Stimulated activated CD4-positive, alpha-beta T cell treated with anti-CD3 and anti-CD28 coated beads, TNF-alpha, amount 100 ng/mL, for 48 hours (primary cell): ENCODE results near the gene BCAN.
"Not testable (repeated sequence)": the region's sequence is repeated elsewhere in the genome, so short reads cannot be mapped to it uniquely, and the experiment has no call there.

Source experiments
- DNase-seq, 3 donors: peaks; one replicate each; pipeline ENCODE4 v3.0.0-alpha.2; 2020; ENCODE audit warnings: low read depth in 3 of 3

The BCAN gene, protein sequence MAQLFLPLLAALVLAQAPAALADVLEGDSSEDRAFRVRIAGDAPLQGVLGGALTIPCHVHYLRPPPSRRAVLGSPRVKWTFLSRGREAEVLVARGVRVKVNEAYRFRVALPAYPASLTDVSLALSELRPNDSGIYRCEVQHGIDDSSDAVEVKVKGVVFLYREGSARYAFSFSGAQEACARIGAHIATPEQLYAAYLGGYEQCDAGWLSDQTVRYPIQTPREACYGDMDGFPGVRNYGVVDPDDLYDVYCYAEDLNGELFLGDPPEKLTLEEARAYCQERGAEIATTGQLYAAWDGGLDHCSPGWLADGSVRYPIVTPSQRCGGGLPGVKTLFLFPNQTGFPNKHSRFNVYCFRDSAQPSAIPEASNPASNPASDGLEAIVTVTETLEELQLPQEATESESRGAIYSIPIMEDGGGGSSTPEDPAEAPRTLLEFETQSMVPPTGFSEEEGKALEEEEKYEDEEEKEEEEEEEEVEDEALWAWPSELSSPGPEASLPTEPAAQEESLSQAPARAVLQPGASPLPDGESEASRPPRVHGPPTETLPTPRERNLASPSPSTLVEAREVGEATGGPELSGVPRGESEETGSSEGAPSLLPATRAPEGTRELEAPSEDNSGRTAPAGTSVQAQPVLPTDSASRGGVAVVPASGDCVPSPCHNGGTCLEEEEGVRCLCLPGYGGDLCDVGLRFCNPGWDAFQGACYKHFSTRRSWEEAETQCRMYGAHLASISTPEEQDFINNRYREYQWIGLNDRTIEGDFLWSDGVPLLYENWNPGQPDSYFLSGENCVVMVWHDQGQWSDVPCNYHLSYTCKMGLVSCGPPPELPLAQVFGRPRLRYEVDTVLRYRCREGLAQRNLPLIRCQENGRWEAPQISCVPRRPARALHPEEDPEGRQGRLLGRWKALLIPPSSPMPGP

DNA sequence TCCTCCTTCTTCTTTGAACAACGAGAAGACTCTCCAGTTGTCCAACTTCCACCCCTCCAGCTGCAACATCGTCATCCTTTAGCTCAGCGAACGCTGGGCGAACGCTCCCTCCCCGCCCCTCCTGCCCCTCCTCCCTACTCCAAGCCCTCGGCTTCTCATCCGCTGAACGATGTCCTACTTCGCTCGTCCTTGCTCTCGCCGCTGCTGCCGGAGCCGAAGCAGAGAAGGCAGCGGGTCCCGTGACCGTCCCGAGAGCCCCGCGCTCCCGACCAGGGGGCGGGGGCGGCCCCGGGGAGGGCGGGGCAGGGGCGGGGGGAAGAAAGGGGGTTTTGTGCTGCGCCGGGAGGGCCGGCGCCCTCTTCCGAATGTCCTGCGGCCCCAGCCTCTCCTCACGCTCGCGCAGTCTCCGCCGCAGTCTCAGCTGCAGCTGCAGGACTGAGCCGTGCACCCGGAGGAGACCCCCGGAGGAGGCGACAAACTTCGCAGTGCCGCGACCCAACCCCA is at the start of gene BCAN:
Gene BCAN, plus strand, starts transcription at position 357 of the 504 bp plus-strand sequence. CDS start 3,938 bp downstream, outside the sequence.
- DNase-seq = no peak

DNA sequence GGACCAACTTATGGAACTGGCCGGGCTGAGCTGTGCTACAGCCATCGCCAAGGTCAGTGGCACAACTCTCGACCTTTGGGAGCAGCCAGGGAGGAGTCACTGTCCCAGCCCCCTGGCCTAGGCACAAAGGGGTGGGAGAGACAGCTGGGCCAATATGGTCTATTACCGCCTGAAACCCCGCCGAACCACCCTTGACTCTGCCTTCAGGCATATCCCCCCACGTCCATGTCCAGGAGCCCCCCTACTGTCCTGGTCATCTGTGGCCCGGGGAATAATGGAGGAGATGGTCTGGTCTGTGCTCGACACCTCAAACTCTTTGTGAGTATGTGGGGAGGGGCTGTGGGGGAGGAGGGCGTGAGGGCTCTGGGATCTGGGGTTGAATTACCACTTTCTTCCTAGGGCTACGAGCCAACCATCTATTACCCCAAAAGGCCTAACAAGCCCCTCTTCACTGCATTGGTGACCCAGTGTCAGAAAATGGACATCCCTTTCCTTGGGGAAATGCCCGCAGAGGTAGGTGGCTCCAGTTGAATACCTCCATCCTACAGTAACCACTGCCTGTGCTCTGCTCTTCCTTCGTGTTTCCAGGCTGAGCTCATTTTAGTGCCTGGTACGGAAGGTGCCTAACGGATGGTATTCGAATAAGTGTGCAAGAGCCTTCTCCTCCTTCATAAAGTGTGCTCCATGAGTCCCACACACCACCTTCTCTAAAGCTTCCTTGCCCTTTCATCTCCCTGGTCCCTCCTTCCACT is 49.6 kb upstream of the BCAN start:
- no peak for DNase-seq

DNA sequence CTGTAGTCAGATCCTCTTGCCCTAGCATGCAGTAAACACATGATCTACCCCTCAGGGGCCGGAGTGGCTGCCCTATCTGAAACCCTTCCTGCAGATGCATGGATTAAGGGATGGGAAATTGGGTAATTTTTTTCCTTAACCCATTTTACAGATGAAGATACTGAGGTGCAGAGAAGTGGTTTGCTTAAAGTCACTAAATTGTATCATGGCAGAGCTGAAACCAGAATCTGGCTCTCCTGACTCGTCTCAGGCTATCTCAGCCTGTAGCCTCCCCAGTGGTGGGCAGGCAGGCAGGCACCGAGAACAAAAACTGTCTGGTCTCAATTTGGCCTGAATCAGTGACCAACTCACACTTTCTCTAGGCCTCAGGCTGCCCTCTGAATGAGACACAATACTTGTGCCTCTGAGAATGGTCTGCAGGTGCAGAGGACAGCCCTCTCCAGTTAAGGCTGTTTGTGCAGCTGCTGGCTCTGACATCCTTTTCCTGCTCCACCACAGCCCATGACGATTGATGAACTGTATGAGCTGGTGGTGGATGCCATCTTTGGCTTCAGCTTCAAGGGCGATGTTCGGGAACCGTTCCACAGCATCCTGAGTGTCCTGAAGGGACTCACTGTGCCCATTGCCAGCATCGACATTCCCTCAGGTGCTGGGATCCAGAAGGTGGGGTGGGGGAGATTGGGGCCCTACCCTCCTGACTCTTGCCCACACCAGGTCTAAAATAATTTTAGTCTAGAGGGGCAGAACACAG is 48.8 kb upstream of the BCAN start:
- no peak for DNase-seq

DNA sequence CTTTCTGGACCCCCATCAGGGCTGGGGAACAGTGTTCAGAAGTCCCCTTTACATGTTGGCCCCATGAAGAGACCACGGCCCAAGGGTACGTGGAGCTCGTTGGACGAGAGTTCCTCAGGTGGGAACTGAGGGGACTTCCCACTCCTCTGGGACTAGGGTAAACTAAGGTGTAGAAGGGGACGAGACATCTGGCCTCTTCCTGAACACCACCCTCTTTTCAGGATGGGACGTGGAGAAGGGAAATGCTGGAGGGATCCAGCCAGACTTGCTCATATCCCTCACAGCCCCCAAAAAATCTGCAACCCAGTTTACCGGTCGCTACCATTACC is 48.3 kb upstream of the BCAN start:
- no peak for DNase-seq

DNA sequence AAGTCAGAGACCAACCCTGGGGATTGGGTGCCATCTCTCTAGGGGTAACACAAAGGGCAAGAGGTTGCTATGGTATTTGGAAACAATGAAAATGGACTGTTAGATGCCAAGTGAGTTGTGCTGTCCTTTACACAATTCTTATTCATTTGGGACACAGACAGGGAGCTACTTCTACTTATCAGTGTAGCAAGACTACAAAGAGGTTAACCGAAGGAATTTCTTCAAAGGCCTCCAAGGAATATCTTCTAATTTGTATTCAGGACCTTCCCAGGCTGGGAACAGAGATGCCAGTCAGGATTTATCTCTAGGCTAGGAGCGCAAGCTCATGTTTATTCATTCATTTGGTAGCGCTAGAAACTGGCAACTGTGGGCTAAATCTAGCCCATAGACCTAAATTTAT is 47.7 kb upstream of the BCAN start:
- DNase-seq = no peak

DNA sequence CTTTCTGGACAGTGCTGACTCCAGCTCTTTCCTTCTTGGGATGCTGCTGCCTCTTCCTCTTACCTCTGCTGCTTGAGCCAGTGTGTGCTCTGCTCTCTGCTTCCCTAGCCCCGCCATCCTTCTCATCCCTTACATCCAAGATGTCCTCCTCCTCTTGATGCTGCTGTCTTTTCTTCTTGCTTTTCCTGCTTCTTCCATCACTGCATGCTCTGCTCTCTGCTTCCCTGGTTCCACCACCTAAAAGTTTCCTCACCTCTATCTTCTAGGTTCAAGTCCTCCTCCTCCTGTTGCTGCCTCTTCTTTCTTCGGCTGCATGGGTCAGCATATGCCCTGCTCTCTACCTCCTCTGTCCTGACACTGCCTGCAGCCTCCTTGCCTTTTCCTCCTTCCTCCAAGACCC is 46.9 kb upstream of the BCAN start:
- DNase-seq = no peak

DNA sequence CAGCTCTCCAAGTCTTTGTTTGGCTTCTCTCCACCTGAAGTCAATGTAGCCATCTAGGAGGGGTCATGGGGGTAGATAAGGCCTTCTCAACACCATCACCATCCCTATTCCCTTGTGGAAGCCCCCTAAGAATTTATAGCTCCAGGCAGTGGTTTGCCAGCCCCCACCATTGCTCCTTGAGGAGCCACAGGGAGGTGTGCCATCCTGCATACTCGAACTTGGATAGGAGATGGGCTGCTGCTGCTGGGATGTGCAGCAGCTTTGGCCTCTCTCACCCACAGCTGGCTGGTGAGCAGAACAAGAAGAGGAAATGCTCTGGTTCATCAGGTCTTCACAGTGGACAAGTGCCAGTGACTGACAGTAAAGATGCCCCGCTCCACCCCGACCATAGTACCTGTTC is 45.5 kb upstream of the BCAN start:
- no peak for DNase-seq

DNA sequence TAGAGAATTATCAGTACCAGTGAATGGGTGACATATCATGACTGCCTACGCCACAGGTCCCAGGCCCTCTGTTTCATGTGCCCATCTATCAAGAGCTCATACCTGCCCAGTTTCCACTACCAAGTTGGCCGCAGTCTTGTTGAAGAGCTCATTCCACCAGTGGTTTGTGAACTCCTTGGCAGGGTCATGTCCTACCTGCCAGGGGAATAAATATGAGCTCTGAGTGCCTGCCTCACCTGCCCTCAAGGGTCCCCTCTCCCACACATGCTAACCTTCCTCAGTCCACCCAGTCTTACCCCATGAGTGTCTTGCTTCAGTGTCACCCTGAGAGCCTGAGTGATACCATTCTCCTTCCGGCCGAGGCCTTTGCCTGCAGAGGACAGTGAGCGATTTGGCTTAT is 43.8 kb upstream of the BCAN start:
- no peak for DNase-seq

DNA sequence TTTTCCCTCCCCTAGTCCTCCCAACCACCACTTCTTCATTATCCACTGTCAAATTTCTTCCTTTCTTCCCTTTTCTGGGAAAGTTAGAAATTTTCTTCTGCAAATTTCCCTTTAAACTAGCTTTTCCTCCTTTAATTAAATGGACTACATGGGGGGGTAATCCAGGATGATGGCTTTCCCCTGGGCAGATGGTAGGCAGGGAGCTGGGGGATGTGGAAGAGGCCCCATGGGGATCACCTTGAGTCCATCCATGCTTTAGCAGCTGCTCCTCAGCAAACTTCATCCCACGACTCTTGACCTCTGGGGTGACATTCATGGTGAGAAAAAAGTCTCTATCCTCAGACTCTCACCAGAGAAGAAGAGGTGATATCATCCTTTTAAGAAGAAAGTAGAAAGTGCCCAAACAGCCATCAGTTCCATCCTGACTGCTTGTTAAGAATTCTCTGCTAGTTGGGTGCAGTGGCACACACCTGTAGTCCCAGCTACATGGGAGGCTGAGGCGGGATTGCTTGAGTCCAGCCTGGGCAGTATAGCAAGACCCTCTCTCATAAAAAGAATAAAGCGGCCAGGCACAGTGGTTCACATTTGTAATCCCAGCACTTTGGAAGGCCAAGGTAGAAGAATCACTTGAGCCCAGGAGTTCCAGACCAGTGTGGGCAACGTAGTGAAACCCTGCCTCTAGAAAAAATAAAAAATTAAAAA is 43.0 kb upstream of the BCAN start:
- DNase-seq = no peak

DNA sequence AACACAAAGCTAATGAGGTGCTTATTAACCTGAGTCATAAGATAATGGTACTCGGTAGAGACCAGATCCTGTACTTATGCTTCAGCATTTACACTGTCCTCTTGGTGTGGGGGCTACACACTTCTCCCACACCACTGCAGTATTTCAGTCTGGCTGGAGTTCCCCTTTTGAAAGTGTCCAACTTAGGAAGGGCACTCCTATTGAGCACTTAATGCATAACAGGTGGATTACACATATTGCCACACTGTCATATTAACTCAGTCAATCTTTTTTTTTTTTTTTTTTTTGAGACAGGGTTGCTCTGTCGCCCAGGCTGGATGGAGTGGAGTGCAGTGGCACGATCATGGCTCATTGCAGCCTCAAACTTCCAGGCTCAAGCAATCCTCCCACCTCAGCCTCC is 42.1 kb upstream of the BCAN start:
- DNase-seq = no peak

DNA sequence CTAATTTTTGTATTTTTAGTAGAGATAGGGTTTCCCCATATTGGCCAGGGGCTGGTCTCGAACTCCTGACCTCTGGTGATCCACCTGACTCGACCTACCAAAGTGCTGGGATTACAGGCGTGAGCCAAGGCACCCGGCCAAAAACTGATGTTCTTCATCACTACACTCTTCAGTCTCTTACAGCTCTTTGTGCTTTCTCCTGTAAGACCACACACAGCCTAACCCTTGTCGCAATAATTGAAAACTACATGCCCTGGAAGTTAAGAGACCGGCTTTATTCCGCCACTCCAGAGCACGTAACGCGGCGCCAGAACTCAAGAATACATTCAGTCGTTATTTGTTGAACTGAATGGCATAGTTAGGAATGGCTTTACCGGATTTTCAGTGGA is 41.2 kb upstream of the BCAN start:
- DNase-seq = no peak

DNA sequence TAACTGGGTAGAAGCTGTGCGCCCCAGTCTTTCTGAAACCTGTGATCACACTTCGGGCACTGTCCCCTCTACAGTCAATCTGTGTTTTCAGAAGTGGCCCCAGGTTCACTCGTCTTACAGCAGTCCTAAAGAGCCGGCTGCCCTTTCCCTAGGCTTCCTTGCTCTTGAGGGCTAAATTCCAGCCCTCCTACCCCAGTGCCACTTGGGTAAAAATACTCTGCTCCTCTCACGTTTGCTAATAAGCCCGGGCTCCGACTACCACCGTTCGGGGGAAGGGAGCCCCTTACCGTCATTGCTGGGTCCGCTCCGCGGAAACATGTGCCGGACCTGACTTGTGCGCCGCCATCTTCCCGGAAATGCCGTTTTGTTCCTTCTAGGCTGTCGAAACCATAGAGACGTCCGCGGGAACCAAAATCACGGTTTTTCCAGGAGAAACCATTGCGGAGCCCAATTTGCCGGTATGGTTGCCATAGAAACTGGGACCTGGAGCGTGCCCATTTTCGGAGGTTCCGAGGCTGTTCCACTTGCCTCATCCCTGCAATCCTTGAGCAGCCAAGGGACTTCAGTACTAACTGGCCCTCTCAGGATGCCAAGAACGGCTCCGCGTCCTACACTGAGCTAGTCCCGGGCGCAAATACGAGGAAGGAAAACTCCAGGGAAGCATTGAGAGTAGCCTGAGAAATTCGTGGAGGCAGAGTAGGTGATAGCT is 40.6 kb upstream of the BCAN start, which contains the start of gene GPATCH4:
Gene GPATCH4, minus strand, starts transcription at position 358 of the 709 bp plus-strand sequence.
- DNase-seq = peak; percentile 63 to 73 (median 66)

DNA sequence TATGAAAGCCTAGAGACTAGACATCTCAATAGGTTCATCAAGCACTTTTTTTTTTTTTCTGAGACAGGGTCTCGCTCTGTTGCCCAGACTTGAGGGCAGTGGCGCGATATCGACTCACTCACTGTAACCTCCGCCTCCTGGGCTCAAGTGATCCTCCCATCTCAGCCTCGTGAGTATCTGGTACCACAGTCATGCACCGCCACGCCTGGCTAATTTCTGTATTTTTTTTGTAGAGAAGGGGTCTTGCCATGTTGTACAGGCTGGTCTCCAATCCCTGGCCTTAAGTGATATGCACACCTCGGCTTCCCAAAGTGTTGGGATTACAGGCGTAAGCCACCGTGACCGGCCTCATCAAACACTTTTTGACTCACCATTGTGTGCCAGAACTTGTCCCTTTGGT is 40.0 kb upstream of the BCAN start:
- no peak for DNase-seq

DNA sequence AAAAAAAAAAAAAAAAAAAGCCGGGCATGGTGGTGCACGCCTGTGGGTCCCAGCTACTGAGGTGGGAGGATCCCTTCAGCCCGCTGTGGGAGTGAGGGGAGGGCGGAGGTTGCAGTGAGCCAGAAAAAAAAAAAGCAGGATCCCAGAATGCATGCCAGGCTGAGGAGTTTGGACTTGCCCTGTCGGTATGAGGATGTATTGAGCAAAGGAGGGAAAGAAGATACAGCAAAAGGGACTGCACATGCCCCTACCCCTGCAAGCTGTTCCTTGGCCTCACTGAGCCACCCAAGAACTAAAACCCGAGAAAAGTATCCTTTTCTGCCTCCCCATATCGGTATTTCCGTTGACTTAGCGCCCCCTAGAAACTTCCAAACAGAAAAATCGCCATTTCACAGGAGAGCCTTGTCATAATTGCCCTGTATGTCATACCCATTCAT is 39.3 kb upstream of the BCAN start:
- no peak for DNase-seq

DNA sequence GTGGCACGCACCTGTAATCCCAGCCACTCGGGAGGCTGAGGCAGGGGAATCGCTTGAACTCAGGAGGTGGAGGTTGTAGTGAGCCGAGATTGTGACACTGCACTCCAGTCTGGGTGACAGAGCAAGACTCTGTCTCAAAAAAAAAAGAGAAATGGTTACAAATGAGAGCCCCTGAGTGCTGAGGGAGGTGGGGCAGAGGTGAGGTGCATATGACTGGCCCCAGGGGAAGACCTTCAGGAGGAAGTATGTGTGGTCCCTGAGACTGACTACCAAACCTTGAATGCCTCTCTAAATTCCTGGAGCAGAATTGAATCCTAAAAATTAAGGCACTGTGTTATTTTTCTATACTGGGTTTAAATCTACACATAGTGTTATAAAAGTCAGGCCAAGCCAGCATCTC is 34.6 kb upstream of the BCAN start:
- not testable (repeated sequence) for DNase-seq

DNA sequence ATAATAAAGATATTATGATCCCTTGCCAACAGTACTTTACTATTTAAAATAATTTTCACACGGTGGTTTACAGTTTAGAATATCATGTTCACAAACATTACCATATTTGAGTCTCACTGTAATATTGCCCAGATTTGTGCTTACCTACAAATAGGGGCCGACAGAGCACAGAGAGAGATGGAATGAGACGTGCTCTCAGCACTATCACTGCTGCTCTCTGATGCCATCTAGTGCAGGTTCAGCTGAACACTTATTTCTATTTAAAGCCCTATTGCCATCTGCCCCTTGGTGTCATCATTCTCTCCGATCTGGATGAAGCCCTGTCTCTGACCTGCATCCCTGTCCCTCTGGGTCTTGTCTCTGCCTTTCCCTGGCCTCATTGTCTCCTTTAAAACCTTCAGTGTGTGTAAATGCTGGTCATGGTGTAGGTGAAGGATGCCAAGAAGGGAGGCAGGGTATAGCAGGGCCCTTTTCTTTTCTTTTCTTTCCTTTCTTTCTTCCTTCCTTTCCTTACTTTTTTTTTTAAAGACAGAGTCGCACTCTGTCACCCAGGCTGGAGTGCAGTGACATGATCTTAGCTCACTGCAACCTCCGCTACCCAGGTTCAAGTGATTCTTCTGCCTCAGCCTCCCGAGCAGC is 33.8 kb upstream of the BCAN start:
- peak in 2 of 3 donors; percentile 33 to 56 for DNase-seq

DNA sequence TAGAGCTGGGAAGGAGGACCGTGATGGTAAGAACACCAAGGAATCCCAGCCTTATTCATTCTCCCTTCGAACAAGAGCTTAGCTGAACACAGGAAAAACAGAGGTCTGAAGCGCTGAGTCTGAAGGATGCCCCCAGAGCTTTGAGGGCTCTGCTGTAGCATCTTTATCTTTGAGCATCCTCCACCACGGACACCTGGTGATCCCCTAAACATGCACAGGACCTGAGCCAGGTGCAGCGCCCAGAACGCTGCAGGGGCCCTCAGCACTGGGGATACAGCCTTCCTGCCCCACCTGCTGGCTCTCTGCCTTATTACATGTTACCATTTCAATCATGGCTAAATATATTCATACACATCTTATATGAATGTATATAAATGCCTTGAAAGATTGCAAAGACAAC is 32.9 kb upstream of the BCAN start:
- DNase-seq = peak in 2 of 3 donors; percentile 32 to 49

DNA sequence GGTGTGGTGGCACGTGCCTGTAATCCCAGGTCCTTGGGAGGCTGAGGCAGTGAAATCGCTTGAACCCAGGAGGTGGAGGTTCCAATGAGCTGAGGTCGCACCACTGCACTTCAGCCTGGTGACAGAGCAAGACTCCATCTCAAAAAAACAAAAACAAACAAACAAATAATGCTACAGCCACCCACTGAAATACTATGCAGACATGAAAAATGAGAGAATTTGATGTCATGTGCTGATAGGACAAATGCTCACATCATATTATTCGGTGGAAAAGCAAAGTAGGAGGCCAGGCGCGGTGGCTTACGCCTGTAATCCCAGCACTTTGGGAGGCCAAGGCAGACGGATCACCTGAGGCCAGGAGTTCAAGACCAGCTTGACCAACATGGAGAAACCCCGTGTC is 31.8 kb upstream of the BCAN start:
- DNase-seq = not testable (repeated sequence)

DNA sequence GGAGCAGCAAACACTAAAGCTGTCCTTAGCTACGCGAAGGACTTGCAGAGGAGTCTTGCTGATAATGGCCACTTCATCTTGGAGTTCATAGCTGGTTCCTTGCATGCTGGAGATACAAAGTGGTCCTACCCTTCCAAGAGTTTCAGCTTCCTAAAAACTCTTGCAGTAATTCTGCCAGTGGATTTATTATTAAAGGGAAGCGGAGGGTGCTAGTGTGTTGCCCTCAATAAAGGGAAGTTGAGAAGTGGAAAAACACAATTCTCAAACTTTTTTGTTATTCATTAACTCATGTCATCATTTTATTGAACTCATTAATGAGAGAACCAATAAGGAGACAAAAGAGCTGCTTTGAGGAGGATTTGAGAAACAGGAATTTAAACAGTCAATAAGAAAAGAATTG is 29.3 kb upstream of the BCAN start:
- DNase-seq = no peak
